ENCODE data around the gene ZBTB40. TPM values are rescaled to one million over a fixed set of nuclear protein-coding genes. Genes with fewer than 3 reads are reported as not detected.

ZBTB40 gene
- total and polyA plus RNA-seq, 9 of the 15 experiments (the other 6 are each of a cell fraction or from before 2014, with no cell fraction given) = 2.6 to 26.0 (median 18.8) TPM

GRCh38 chr1:22522221-22522743 is 70.6 kb downstream of the ZBTB40 start:
- POLR2A ChIA-PET = interaction anchor here (0.6 to 2.0 kb wide), 2 partner anchors 8 to 53 kb away, joined by 3 to 5 read pairs; no protein-coding TSS in a partner anchor
- ATAC-seq (no peak), FAIRE-seq (no peak), DNase-seq (ENCODE audit: extremely low read depth in 1 of 4, low spot score in 3 of 4) (no peak)
- Histone ChIP-seq H3K36me3 (ENCODE audit: control insufficient read depth, insufficient read depth, low read length) (peaks cover 91% of the 10 kb centered on the region), H3K27ac (ENCODE audit: extremely low read depth, low read depth, low read length) (no peak overlapping the region), H3K27me3 (ENCODE audit: control insufficient read depth in 2 of 2, insufficient read depth in 2 of 2, low read length in 2 of 2) (no peaks in the 10 kb centered on the region), H3K4me1 (replicated peaks in 1 of 2; ENCODE audit: control insufficient read depth in 2 of 2, insufficient read depth in 2 of 2, low read length in 2 of 2) (no peaks in the 10 kb centered on the region; a peak in 1 of 5 replicates), H3K4me2 (ENCODE audit: insufficient read depth, low read length) (no peak overlapping the region), H3K4me3 (no peak overlapping the region), H3K9me1 (ENCODE audit: control insufficient read depth, insufficient read depth, low read length) (no peaks in the 10 kb centered on the region), H3K79me2 (ENCODE audit: control insufficient read depth, insufficient read depth, low read length) (no peaks in the 10 kb centered on the region), H4K20me1 (replicated peaks; ENCODE audit: control insufficient read depth, insufficient read depth, low read length) (peaks cover 4% of the 10 kb centered on the region; the same call in 1 of the 2 replicates), H3K9me3 (replicated peaks; ENCODE audit: control insufficient read depth, insufficient read depth, low read depth, low read length) (no peaks in the 10 kb centered on the region), H3K9ac (ENCODE audit: insufficient read depth in 1 of 2, low read depth in 2 of 2, low read length in 2 of 2) (no peak overlapping the region), H2AFZ (ENCODE audit: low read depth, low read length) (no peak overlapping the region)
- in situ Hi-C loops (cut with MboI) = no loop called here
- no TSS peak for BruUV-seq (replicated peaks)
- TF ChIP-seq CHD4 (IDR thresholded peaks at IDR 0.05; ENCODE audit: insufficient read depth, insufficient replicate concordance, low read depth, low read length, poor library complexity, severe bottlenecking) (peak; percentile 52), SMARCC2 (IDR thresholded peaks at IDR 0.05; ENCODE audit: low read depth) (no peak), BCOR (IDR thresholded peaks at IDR 0.05) (0 out of 2 replicates have a peak, but pooled peaks have one; percentile 22), MXI1 (IDR thresholded peaks at IDR 0.05; ENCODE audit: low read depth, low read length) (no peak), CREM (IDR thresholded peaks at IDR 0.05; ENCODE audit: low read depth) (no peak), RBM25 (IDR thresholded peaks at IDR 0.05; ENCODE audit: low read depth, low read length, severe bottlenecking) (peak; percentile 61), ILK (tag; IDR thresholded peaks at IDR 0.05; ENCODE audit: borderline replicate concordance, low read depth) (no peak), KDM4B (IDR thresholded peaks at IDR 0.05; ENCODE audit: borderline replicate concordance in 2 of 2, low read depth in 1 of 2) (no peak), NKRF (IDR thresholded peaks at IDR 0.05; ENCODE audit: borderline replicate concordance) (no peak)
- CTCF ChIA-PET (ENCODE audit: low intra/inter-chr PET ratio) = no interaction called here
- intact Hi-C loops (cut with micrococcal nuclease) = no loop called here
- WGBS (ENCODE audit: insufficient coverage, low coverage, missing lambda C conversion rate) = 87% methylated on average over 7 of the region's 7 CpGs

All from K562 (cell line).